GM12872 (cell line): ENCODE measurements around the gene ULK2.

Experiments used
- CTCF ChIP-seq: IDR thresholded peaks from 3 replicates; pipeline ENCODE4 v1.5.1; 2011; ENCODE audit warnings: low read depth, mild to moderate bottlenecking, low read length, moderate library complexity; ENCODE audit not compliant: insufficient read depth

The ULK2 gene

GRCh38 chr17:19753661-19754463 lies 113.9 kb downstream of the ULK2 start:
- TF ChIP-seq CTCF = peak; percentile 23; the same call in 1 of the 3 replicates

- no peak for TF ChIP-seq CTCF
Observed at GRCh38 chr17:19753051-19753509, 114.7 kb downstream of the ULK2 start.

GRCh38 chr17:19752216-19753050 lies 115.3 kb downstream of the ULK2 start:
- TF ChIP-seq CTCF = no peak

GRCh38 chr17:19750835-19751234 lies 116.9 kb downstream of the ULK2 start:
- TF ChIP-seq CTCF = no peak

GRCh38 chr17:19750020-19750572 lies 117.6 kb downstream of the ULK2 start:
- TF ChIP-seq CTCF = no peak

GRCh38 chr17:19748807-19749193 lies 118.9 kb downstream of the ULK2 start:
- no peak for TF ChIP-seq CTCF
